B cell (primary cell): ENCODE results near the gene RIPOR2. TPM values are rescaled to one million over a fixed set of nuclear protein-coding genes. Genes with fewer than 3 reads are reported as not detected.

Experiments
- ATAC-seq: fragments of 200-7000 bp; cut with Tn5 transposase; one replicate; pipeline ENCODE4 v1.10.0; 2021; ENCODE audit warnings: low read depth, mild to moderate bottlenecking, moderate number of reproducible peaks, moderate library complexity
- CTCF ChIA-PET: fragments of 350-600 bp; sonication (Branson Sonifier 250); formaldehyde crosslinking; loops from one replicate; lab custom pipeline; 2021; ENCODE audit warnings: antibody characterized with exemption, inconsistent platforms; lab: Charles Lee
- POLR2A ChIA-PET: fragments of 350-600 bp; sonication (Branson Sonifier 250); formaldehyde crosslinking; loops from one replicate; lab custom pipeline; 2021; ENCODE audit warnings: antibody characterized with exemption; lab: Charles Lee
- DNase-seq: peaks from one replicate; pipeline ENCODE4 v3.0.0; 2013
- H2AFZ ChIP-seq: 2 replicates; pipeline ENCODE4 v1.6.1; 2012; ENCODE audit warnings: mild to moderate bottlenecking, low read depth, low read length; ENCODE audit not compliant: insufficient read depth, poor library complexity, severe bottlenecking
- H3K27ac ChIP-seq, 2 donors: 1 replicate in 1 of 2; 2 replicates in 1 of 2; pipeline ENCODE4 v1.5.1; 2012 to 2013; ENCODE audit warnings: low read length in 2 of 2, mild to moderate bottlenecking in 2 of 2, moderate library complexity in 1 of 2
- H3K27me3 ChIP-seq, 4 experiments: fragments of 200-600 bp in 1 of 4; sonication (generic) in 1 of 4; replicated peaks in 1 of 4; 1 replicate in 2 of 4; 2 replicates in 2 of 4; pipeline versions ENCODE4 v1.6.1 to v1.7.0; 2013 to 2016; ENCODE audit warnings: low read length in 3 of 4, mild to moderate bottlenecking in 2 of 4, mixed read lengths in 1 of 4, moderate library complexity in 1 of 4; ENCODE audit not compliant: insufficient read depth in 4 of 4, control insufficient read depth in 3 of 4; ENCODE audit errors: control extremely low read depth in 1 of 4
- H3K36me3 ChIP-seq, 2 experiments: replicated peaks in 1 of 2; 1 replicate in 1 of 2; 2 replicates in 1 of 2; pipeline versions ENCODE4 v1.6.1 to v1.7.1; 2013; ENCODE audit warnings: low read length in 1 of 2; ENCODE audit not compliant: insufficient read depth in 2 of 2, control insufficient read depth in 1 of 2; ENCODE audit errors: control extremely low read depth in 1 of 2, extremely low read depth in 1 of 2
- H3K4me1 ChIP-seq, 2 donors: fragments of 200-600 bp in 1 of 2; sonication (generic) in 1 of 2; 1 replicate in 1 of 2; 2 replicates in 1 of 2; pipeline versions ENCODE4 v1.5.1 to v1.6.1; 2013 to 2017; ENCODE audit warnings: low read length in 2 of 2; ENCODE audit not compliant: control insufficient read depth in 2 of 2, insufficient read depth in 2 of 2
- H3K4me2 ChIP-seq: replicated peaks from 2 replicates; pipeline ENCODE3; 2012; ENCODE audit warnings: mild to moderate bottlenecking, low read depth, low read length; ENCODE audit not compliant: poor library complexity, severe bottlenecking
- H3K4me3 ChIP-seq, 5 experiments: fragments of 200-600 bp in 1 of 5; sonication (generic) in 1 of 5; 1 replicate in 3 of 5; 2 replicates in 2 of 5; pipeline versions ENCODE4 v1.5.1 to v1.7.0; 2011 to 2016; ENCODE audit warnings: low read length in 4 of 5, mild to moderate bottlenecking in 4 of 5, low read depth in 2 of 5, control low read depth in 1 of 5, moderate library complexity in 1 of 5; ENCODE audit not compliant: insufficient read depth in 1 of 5; ENCODE audit errors: control extremely low read depth in 1 of 5, extremely low read depth in 1 of 5
- H3K79me2 ChIP-seq: fragments of 200-600 bp; sonication (generic); one replicate; pipeline ENCODE4 v1.6.0; 2016; ENCODE audit warnings: low read length; ENCODE audit not compliant: control insufficient read depth, insufficient read depth
- H3K9ac ChIP-seq: fragments of 200-600 bp; sonication (generic); 2 replicates; pipeline ENCODE4 v1.6.1; 2017; ENCODE audit warnings: mild to moderate bottlenecking, low read length, moderate library complexity
- H3K9me3 ChIP-seq, 3 donors: one replicate each; pipeline versions ENCODE4 v1.6.1 to v1.7.1; 2013; ENCODE audit warnings: low read length in 2 of 3; ENCODE audit not compliant: control insufficient read depth in 2 of 3, insufficient read depth in 1 of 3; ENCODE audit errors: control extremely low read depth in 1 of 3
- H4K20me1 ChIP-seq: 2 replicates; pipeline ENCODE4 v1.6.0; 2012; ENCODE audit warnings: mild to moderate bottlenecking, low read length; ENCODE audit not compliant: insufficient read depth, control insufficient read depth, poor library complexity, severe bottlenecking
- H3K27ac Mint-ChIP-seq: one replicate; pipeline ENCODE4 v1.8.0; 2021; ENCODE audit warnings: mixed read lengths
- H3K27me3 Mint-ChIP-seq: one replicate; pipeline ENCODE4 v1.8.0; 2021; ENCODE audit warnings: mixed read lengths
- H3K4me1 Mint-ChIP-seq: one replicate; pipeline ENCODE4 v1.8.0; 2021; ENCODE audit warnings: mixed read lengths
- H3K4me3 Mint-ChIP-seq: one replicate; pipeline ENCODE4 v1.8.0; 2021; ENCODE audit warnings: mixed read lengths
- H3K9me3 Mint-ChIP-seq: one replicate; pipeline ENCODE4 v1.8.0; 2022; ENCODE audit warnings: mixed read lengths; ENCODE audit not compliant: insufficient read depth
- EZH2 ChIP-seq: IDR thresholded peaks from 2 replicates; pipeline ENCODE4 v1.6.1; 2012; ENCODE audit warnings: borderline replicate concordance, low read depth, mild to moderate bottlenecking, moderate library complexity, low read length; ENCODE audit not compliant: insufficient read depth, poor library complexity, severe bottlenecking
- WGBS: methylation state at CpG from one replicate; pipeline ENCODE4 v1.1.5; 2013; ENCODE audit warnings: missing lambda C conversion rate; ENCODE audit not compliant: insufficient coverage; 5-methylcytosine and 5-hydroxymethylcytosine counted together
- intact Hi-C: fragments of 100-400 bp; cut with micrococcal nuclease; formaldehyde crosslinking; loops from one replicate; pipeline ENCODE4 v1.10.0; 2022
- polyA plus RNA-seq: library from polyadenylated mRNA; depleted of rRNA; stranded (reverse); fragments of >200 nt; gene quantifications from 2 replicates; pipeline ENCODE4 v1.2.3, GENCODE V29; 2012
- total RNA-seq, 2 donors: library from RNA; stranded (reverse); fragments of 120-200 nt in 1 of 2; gene quantifications; 1 replicate in 1 of 2; 2 replicates in 1 of 2; pipeline versions ENCODE4 v1.2.3 to v1.2.4, GENCODE V29; 2013 to 2022
- TF ChIP-seq, protein P1 (sequence below): fragments of 200-600 bp; IDR thresholded peaks from one replicate; pipeline ENCODE4 v1.8.0; 2022; ENCODE audit warnings: antibody characterized with exemption, mild to moderate bottlenecking

Gene RIPOR2
- total and polyA plus RNA-seq, 2 donors (not counting 1 experiment from before 2014, with no cell fraction given) = 300 to 430 TPM

DNA sequence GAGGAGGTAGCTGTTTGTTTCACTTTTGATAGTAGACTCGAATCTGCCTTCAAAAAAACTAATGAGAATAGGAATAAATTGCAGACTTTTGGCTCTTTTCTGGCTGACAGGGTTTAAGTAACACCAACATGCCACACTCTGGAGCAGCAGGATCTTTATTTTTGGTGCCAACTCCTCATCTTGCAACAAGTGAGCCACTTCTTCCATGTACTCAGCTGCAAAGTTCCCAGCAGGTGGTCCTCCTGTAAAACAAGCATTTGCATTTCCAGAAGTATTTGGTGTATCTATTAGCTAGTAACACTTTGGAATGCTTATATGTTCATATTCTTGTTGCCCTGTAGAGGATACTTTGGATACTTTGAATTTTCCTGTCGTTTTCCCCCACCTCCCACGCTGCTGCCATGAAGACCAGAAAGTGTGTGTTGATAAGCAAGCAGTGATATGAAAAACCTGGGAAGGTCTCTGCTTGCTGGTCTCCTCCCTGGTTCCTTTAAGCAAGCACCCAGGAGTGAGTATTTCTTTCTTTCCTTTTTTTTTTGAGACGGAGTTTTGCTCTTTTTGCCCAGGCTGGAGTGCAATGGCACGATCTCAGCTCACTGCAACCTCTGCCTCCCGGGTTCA lies 138.1 kb downstream of the RIPOR2 start:
- Mint-ChIP-seq H3K4me1 (no peaks in the 10 kb centered on the region), H3K4me3 (no peak overlapping the region), H3K9me3 (no peaks in the 10 kb centered on the region), H3K27me3 (no peaks in the 10 kb centered on the region), H3K27ac (peak overlapping the region; percentile 29)
- H3K27ac ChIP-seq = no peak overlapping the region
- no peaks in the 10 kb centered on the region for H3K79me2 ChIP-seq
- ATAC-seq (no peak), DNase-seq (no peak)
- H3K4me2 ChIP-seq = no peak overlapping the region
- H3K4me3 ChIP-seq = no peak overlapping the region
- no peak for TF ChIP-seq EZH2
- TF ChIP-seq, protein P1, sequence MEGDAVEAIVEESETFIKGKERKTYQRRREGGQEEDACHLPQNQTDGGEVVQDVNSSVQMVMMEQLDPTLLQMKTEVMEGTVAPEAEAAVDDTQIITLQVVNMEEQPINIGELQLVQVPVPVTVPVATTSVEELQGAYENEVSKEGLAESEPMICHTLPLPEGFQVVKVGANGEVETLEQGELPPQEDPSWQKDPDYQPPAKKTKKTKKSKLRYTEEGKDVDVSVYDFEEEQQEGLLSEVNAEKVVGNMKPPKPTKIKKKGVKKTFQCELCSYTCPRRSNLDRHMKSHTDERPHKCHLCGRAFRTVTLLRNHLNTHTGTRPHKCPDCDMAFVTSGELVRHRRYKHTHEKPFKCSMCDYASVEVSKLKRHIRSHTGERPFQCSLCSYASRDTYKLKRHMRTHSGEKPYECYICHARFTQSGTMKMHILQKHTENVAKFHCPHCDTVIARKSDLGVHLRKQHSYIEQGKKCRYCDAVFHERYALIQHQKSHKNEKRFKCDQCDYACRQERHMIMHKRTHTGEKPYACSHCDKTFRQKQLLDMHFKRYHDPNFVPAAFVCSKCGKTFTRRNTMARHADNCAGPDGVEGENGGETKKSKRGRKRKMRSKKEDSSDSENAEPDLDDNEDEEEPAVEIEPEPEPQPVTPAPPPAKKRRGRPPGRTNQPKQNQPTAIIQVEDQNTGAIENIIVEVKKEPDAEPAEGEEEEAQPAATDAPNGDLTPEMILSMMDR = no peak
- no peaks in the 10 kb centered on the region for H3K9me3 ChIP-seq
- no peak overlapping the region for H2AFZ ChIP-seq
- WGBS = 100% methylated on average over 2 of the region's 6 CpGs
- H3K9ac ChIP-seq = no peak overlapping the region
- CTCF ChIA-PET = interaction anchor here (0.7 to 1.9 kb wide), 3 partner anchors 194 to 297 kb away, joined by 3 to 5 read pairs (median 4); no protein-coding TSS in a partner anchor
- H4K20me1 ChIP-seq = no peaks in the 10 kb centered on the region
- no peaks in the 10 kb centered on the region for H3K4me1 ChIP-seq
- intact Hi-C loops = no loop called here
- POLR2A ChIA-PET = interaction anchor here (0.7 kb wide), 1 partner anchor 121 kb away, joined by 3 read pairs; no protein-coding TSS in a partner anchor
- no peaks in the 10 kb centered on the region for H3K27me3 ChIP-seq
- peaks cover 3 to 6% of the 10 kb centered on the region in 2 experiments for H3K36me3 ChIP-seq

DNA sequence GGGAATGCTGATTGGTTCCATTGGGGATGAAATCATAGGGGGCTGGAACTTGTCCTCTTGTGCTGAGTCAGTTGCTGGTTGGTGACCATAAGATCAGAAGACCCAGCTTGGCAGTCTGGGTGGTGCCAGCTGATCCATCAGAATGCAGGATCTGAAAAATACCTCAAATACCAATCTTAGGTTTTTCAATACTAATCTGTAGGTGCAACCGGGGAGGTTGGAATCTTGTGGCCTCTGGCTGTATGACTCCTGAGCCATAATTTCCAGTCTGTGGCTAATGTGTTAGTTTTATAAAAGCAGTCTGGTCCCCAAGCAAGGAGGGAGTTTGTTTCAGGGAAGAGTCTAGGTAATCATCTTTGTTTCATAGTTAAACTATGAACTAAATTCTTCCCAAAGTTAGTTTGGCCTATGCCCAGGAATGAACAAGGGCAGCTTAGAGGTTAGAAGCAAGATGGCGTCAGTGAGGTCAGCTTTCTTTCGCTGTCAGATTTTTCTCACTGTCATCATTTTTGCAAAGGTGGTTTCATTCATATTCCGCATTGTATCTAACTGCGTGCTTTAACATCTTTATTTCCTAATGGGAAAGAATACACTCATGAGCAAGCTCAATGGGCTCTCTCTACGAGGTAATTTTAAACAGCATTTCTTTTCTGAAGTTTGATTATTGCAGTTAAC lies 139.0 kb downstream of the RIPOR2 start:
- Histone ChIP-seq H2AFZ (no peak overlapping the region), H4K20me1 (no peaks in the 10 kb centered on the region), H3K4me1 (no peaks in the 10 kb centered on the region), H3K4me3 (no peak overlapping the region), H3K79me2 (no peaks in the 10 kb centered on the region), H3K27ac (no peak overlapping the region), H3K9me3 (no peaks in the 10 kb centered on the region), H3K36me3 (peaks cover 2 to 3% of the 10 kb centered on the region in 2 experiments), H3K9ac (no peak overlapping the region), H3K27me3 (no peaks in the 10 kb centered on the region), H3K4me2 (no peak overlapping the region)
- H3K4me3 Mint-ChIP-seq = no peak overlapping the region
- no peak for ATAC-seq
- no peaks in the 10 kb centered on the region for H3K9me3 Mint-ChIP-seq
- no peak for DNase-seq
- H3K27ac Mint-ChIP-seq = no peak overlapping the region
- no peaks in the 10 kb centered on the region for H3K27me3 Mint-ChIP-seq
- no peaks in the 10 kb centered on the region for H3K4me1 Mint-ChIP-seq
- CTCF ChIA-PET = interaction anchor here (1.0 kb wide), 1 partner anchor 195 kb away, joined by 4 read pairs; no protein-coding TSS in a partner anchor
- 60% methylated on average over 1 of the region's 6 CpGs for WGBS
- intact Hi-C loops = no loop called here
- POLR2A ChIA-PET = no interaction called here
- TF ChIP-seq, protein P1 = no peak
- TF ChIP-seq EZH2 = no peak
